ENCODE measurements around the gene PARP14. TPM values are rescaled to one million over a fixed set of nuclear protein-coding genes. Genes with fewer than 3 reads are reported as not detected.

PARP14 gene
- total RNA-seq, 4 donors from 2014 or later: 35.9 to 211 (median 56.7) TPM

DNA sequence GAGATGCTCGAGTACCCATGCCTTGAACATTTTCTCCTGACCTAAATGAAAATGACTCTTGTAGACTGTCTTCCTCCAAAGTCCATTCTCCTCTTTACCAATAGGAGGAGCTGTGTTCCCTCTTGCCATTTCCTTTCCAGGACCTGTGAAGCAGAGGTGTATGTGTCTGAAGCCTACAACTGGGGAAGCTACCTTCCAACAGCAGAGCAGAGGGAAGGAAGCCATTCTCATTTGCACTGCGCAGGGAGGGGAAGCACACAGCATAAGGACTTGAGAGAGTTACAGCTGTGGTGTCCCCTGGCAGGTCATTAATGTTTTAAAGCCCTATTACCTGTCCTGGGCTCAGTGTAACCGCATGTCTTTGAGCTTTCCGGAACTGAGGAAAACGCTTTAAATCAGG, 74.3 kb downstream of the PARP14 start:
- no peak overlapping the region for H3K4me3 ChIP-seq
- no peak overlapping the region for H3K27ac ChIP-seq
- H3K36me3 ChIP-seq: peaks cover 0 to 6% (median 2%) of the 10 kb centered on the region in 4 donors
- WGBS, 2 donors (ENCODE audit: low coverage in 1 of 2): 77 to 81% methylated on average over 5 of the region's 5 CpGs
- in situ Hi-C loops (cut with MboI; ENCODE audit: low pct_ligation_motif_present in 1 of 4, low pct_unique_long_range_greater_than_20kb in 1 of 4, low sequenced_read_pairs in 3 of 4) (no loop called here), intact Hi-C loops (cut with DNase I; ENCODE audit: low total_unique reads) (no loop called here)
- DNase-seq: no peak
- TF ChIP-seq, protein P1, sequence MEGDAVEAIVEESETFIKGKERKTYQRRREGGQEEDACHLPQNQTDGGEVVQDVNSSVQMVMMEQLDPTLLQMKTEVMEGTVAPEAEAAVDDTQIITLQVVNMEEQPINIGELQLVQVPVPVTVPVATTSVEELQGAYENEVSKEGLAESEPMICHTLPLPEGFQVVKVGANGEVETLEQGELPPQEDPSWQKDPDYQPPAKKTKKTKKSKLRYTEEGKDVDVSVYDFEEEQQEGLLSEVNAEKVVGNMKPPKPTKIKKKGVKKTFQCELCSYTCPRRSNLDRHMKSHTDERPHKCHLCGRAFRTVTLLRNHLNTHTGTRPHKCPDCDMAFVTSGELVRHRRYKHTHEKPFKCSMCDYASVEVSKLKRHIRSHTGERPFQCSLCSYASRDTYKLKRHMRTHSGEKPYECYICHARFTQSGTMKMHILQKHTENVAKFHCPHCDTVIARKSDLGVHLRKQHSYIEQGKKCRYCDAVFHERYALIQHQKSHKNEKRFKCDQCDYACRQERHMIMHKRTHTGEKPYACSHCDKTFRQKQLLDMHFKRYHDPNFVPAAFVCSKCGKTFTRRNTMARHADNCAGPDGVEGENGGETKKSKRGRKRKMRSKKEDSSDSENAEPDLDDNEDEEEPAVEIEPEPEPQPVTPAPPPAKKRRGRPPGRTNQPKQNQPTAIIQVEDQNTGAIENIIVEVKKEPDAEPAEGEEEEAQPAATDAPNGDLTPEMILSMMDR (IDR thresholded peaks at IDR 0.05): peak; percentile 63 to 77 (median 72)
- TF ChIP-seq POLR2A (IDR thresholded peaks at IDR 0.05): no peak
- no peaks in the 10 kb centered on the region for H3K27me3 ChIP-seq
- no peaks in the 10 kb centered on the region for H3K4me1 ChIP-seq
- H3K9me3 ChIP-seq: no peaks in the 10 kb centered on the region

DNA sequence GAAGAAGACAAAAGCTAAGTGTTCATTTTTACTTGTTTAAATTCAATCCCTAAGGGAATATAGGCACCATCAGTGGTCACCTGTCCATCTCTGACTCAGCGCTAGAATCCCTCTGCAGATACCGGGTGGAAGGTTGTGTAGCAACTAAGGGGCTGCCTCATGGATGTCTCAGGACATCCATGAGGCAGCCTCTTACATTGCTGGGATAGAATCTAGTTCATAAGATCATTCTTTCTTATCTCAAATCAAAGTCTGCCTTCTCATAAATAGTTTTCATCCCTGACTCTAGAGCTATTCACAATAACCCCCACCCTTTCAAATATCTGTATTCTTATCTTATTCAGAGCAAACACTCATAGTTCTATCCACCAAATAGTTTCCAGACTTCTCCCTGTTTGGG, 74.9 kb downstream of the PARP14 start:
- intact Hi-C loops (cut with DNase I; ENCODE audit: low total_unique reads) (no loop called here), in situ Hi-C loops (cut with MboI; ENCODE audit: low pct_ligation_motif_present in 1 of 4, low pct_unique_long_range_greater_than_20kb in 1 of 4, low sequenced_read_pairs in 3 of 4) (no loop called here)
- peaks cover 0 to 4% (median 1%) of the 10 kb centered on the region in 4 donors for H3K36me3 ChIP-seq
- DNase-seq: no peak
- no peaks in the 10 kb centered on the region for H3K4me1 ChIP-seq
- no peak overlapping the region for H3K27ac ChIP-seq
- H3K4me3 ChIP-seq: no peak overlapping the region
- TF ChIP-seq POLR2AphosphoS5 (IDR thresholded peaks at IDR 0.05) (no peak), POLR2A (IDR thresholded peaks at IDR 0.05) (no peak), EP300 (IDR thresholded peaks at IDR 0.05; ENCODE audit: low read depth) (no peak)
- TF ChIP-seq, protein P1 (IDR thresholded peaks at IDR 0.05): no peak
- no peaks in the 10 kb centered on the region for H3K9me3 ChIP-seq
- 85 to 92% methylated on average over 2 of the region's 2 CpGs for WGBS, 2 donors (ENCODE audit: low coverage in 1 of 2)
- no peaks in the 10 kb centered on the region for H3K27me3 ChIP-seq

DNA sequence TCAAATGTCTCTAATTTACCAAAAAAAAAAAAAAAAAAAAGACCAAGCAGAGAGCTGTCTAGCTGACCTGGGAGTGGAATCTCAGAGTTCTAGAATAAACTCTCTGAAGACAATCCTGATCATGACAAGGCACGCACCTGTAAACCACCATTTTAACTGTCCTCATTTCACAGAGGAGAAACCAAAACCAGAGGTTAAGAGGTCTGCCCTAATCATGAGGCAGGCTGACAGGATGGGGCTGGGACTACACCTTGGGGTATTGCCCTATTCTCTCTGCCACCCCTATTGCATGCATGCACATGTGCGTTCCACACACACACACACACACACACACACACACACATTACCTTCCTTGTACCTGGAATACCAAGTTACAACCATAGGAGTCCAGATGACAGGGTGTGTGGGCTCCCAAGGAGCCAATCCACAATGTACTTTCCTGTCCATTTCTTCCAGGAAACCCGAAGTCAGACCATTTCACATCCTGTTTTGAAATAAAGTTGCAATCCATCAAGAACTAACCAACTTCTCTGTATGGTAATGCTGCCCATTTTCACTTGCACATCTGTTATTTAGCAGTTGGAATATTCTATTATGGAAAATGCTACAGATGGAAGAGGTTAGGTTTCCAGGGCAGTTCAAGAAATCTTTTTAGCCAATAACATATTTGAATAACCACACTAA, 78.4 kb downstream of the PARP14 start:
- no peak overlapping the region for H3K4me3 ChIP-seq
- H3K9me3 ChIP-seq: no peaks in the 10 kb centered on the region
- no peak overlapping the region for H3K27ac ChIP-seq
- TF ChIP-seq POLR2A (IDR thresholded peaks at IDR 0.05) (no peak), EP300 (IDR thresholded peaks at IDR 0.05; ENCODE audit: low read depth) (no peak), POLR2AphosphoS5 (IDR thresholded peaks at IDR 0.05) (no peak)
- TF ChIP-seq, protein P1 (IDR thresholded peaks at IDR 0.05): no peak
- in situ Hi-C loops (cut with MboI; ENCODE audit: low pct_ligation_motif_present in 1 of 4, low pct_unique_long_range_greater_than_20kb in 1 of 4, low sequenced_read_pairs in 3 of 4) (no loop called here), intact Hi-C loops (cut with DNase I; ENCODE audit: low total_unique reads) (no loop called here)
- 43 to 83% methylated on average over 1 to 3 of the region's 3 CpGs for WGBS, 2 donors (ENCODE audit: low coverage in 1 of 2)
- no peaks in the 10 kb centered on the region for H3K4me1 ChIP-seq
- no peaks in the 10 kb centered on the region for H3K27me3 ChIP-seq
- no peaks in the 10 kb centered on the region for H3K36me3 ChIP-seq
- DNase-seq: no peak

DNA sequence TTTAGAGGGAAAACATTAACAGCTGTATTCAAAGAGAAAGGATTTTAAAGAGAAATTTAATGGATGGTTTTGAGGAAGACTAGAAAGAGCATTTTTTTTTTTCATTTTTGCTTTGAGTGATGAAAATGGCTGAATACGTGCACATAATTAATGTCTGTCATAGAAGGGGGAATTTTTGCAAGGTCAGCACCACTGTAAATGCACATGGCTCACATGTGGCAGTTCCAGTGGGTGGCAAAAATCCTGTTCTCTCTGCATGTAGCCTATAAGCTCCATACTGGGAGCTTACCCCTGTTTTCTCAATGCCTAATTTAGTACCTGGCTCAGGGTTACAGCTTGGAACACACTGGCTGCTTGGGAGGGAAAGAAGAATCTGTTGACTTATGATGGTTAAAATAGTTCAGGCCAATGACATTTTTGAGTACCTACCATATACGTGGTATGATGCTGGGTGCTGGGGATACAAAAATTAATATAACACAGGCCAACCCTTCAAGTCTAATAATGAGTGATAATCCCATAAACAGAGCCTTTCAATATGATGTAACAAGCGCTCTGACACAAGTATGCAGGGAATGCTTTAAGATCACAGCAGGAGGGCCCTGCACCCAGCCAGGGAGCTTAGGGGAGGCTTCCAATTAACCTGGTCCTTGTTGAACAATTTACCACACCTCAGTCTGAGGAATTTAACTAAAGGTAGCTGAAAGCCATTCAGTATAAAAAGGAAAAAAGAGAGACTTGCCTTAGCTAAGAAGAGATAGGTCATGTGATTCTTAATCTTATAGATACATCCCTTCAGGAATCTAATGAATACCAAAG, 80.0 kb downstream of the PARP14 start:
- TF ChIP-seq POLR2AphosphoS5 (IDR thresholded peaks at IDR 0.05) (no peak), EP300 (IDR thresholded peaks at IDR 0.05; ENCODE audit: low read depth) (no peak), POLR2A (IDR thresholded peaks at IDR 0.05) (no peak)
- TF ChIP-seq, protein P1 (IDR thresholded peaks at IDR 0.05): no peak
- intact Hi-C loops (cut with DNase I; ENCODE audit: low total_unique reads): no loop called here
- no peak for DNase-seq
- Histone ChIP-seq H3K27ac (no peak overlapping the region), H3K27me3 (no peaks in the 10 kb centered on the region), H3K9me3 (no peaks in the 10 kb centered on the region), H3K4me1 (no peaks in the 10 kb centered on the region), H3K36me3 (no peaks in the 10 kb centered on the region), H3K4me3 (no peak overlapping the region)
- 87 to 93% methylated on average over 3 of the region's 3 CpGs for WGBS, 2 donors (ENCODE audit: low coverage in 1 of 2)
- in situ Hi-C loops (cut with MboI; ENCODE audit: low pct_ligation_motif_present in 1 of 4, low pct_unique_long_range_greater_than_20kb in 1 of 4, low sequenced_read_pairs in 3 of 4): no loop called here

Data from transverse colon (tissue), 4 donors.